GM12865 (cell line): ENCODE data around the gene POLL.

Experiments used
- DNase-seq: peaks from one replicate; pipeline ENCODE4 v3.0.0; 2010; ENCODE audit warnings: low read depth
- H3K4me3 ChIP-seq: 2 replicates; pipeline ENCODE4 v1.5.1; 2011; ENCODE audit warnings: mild to moderate bottlenecking, low read depth, low read length, control low read depth
- TF ChIP-seq, protein P1 (sequence below): IDR thresholded peaks from 2 replicates; pipeline ENCODE4 v1.5.1; 2011; ENCODE audit warnings: low read length, control low read depth, low read depth, inconsistent platforms; ENCODE audit not compliant: insufficient read depth; ENCODE audit errors: missing control alignments

POLL gene

DNA sequence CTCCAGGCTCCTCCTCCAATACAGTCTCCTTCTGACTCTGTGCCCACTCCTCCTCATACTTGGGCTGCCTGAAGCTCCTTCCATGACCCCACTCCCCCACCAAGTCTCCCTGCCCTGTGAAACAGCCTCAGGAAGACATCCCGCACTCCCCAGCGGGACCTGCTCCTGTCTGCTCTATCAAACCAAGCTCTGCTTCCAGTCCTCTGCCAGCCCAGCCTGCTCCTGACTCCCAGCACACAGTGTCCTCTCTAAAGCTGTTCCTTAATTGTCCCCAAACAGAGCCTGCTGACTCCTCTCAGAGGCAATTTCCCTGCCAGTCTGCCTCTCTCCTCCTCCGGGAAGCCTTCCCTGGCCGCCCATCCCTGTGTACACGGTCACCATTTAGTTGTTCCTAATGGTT, 9.9 kb downstream of the POLL start:
- DNase-seq, result no peak
- TF ChIP-seq, protein P1, sequence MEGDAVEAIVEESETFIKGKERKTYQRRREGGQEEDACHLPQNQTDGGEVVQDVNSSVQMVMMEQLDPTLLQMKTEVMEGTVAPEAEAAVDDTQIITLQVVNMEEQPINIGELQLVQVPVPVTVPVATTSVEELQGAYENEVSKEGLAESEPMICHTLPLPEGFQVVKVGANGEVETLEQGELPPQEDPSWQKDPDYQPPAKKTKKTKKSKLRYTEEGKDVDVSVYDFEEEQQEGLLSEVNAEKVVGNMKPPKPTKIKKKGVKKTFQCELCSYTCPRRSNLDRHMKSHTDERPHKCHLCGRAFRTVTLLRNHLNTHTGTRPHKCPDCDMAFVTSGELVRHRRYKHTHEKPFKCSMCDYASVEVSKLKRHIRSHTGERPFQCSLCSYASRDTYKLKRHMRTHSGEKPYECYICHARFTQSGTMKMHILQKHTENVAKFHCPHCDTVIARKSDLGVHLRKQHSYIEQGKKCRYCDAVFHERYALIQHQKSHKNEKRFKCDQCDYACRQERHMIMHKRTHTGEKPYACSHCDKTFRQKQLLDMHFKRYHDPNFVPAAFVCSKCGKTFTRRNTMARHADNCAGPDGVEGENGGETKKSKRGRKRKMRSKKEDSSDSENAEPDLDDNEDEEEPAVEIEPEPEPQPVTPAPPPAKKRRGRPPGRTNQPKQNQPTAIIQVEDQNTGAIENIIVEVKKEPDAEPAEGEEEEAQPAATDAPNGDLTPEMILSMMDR, result no peak
- H3K4me3 ChIP-seq, result no peak overlapping the region

DNA sequence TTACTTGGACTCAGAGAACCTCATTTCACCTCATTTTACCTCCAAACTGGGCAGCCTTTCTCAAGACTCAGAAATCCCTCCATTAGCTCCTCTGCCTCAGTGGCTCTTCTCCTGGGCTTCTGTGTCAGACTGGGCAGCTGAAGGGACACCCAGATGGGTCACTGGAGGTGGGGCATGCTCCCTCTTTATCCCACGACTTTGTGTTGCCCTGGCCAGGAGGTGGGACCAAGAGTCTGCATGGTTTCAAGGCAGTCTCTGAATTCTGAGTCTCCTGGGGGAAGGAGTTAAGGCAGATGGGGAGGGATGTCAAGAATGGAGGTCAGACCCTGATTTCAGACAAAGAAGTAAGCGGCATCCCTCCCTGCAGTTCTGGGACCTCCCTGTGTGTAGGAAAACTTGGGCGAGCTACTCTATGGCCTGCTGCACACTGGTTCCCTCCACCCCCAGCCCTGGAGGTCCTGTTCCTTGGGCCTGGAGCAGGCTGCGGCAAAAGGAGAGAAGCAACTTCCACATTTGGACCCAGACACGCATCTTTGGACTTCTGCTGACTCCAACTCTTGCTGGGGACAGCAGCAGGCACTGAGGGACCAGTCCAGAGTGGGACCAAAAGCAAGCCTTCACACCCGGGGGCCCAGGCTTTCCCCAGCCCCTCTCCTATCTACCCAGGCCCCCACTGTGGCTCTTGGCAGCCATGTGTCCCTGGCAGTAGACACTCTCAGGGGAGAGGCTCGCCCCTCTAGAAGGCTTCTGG, 10.8 kb downstream of the POLL start:
- TF ChIP-seq, protein P1, result no peak
- H3K4me3 ChIP-seq, result no peak overlapping the region
- no peak for DNase-seq

DNA sequence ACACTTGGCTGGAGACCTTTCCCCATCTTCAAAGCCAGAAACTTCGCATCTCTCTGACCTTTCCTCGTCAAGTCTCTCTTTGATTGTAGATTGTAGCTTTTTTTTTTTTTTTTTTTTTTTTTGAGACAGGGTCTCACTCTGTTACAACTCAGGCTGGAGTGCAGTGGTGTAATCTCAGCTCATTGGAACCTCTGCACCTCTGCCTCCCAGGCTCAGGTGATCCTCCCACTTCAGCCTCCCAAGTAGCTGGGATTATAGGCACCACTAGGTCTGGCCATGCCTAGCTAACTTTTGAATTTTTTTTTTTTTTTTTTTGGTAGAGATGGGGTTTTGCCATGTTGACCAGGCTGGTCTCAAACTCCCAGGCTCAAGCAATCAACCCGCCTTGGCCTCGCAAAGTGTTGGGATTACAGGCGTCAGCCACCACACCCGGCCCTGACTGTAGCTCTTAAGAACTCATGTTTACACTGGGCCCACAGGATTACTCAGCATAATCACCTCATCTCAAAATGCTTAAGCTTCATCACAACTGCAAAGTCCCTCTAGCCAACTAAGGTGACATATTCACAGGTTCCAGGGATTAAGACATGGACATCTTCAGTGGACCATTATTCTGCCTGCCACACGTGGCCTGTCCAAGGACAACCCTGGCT, 11.7 kb downstream of the POLL start:
- TF ChIP-seq, protein P1, result no peak
- no peak for DNase-seq
- H3K4me3 ChIP-seq, result no peak overlapping the region

DNA sequence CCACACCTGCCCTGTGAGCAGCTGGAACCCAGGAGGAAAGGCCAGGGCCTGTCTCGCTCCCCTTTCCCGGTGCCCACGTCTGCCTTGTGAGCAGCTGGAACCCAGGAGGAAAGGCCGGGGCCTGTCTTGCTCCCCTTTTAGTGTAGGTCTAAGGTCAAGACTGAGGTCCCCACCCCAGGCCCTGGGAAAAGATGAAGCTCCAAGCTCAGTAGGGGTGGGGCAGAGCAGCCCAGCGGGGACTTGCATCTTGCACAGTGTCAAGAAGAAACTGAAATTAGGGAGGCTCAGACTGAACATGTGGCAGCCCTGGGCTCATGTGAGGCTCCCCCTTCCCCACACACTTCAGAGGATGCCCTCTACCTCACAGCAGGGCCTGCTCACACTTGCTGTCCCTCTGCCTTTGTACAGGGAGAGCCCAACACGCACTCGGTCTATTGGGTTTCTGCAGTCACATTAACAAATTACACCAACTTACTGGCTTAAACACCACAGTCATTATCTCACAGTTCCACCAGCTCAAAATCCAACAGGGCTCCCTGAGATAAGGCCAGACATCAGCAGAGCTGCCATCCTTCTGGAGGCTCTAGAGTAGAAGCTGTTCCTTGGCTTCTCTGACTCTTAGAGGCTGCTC, 12.4 kb downstream of the POLL start:
- no peak overlapping the region for H3K4me3 ChIP-seq
- no peak for DNase-seq
- TF ChIP-seq, protein P1, result no peak

DNA sequence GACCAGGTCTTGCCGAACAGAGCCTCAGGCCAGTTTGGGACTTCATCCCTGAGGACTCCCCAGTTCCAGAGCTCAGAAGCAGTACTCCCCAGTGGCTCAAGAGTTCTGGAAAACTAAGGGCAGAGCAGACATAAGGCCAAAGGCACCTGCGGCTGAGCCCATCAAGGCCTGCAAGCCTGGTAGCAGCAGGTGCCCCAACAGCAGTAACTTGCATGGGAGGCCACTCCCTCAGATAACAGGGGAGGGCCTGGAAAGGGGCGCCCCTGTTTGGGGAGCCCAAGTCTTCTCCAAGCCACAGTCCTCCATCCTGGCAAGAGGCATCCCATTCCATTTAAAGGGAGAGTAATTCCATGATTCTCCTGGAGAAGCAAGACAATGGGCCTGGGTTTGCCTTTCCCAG, 13.0 kb downstream of the POLL start:
- H3K4me3 ChIP-seq, result no peak overlapping the region
- TF ChIP-seq, protein P1, result no peak
- DNase-seq, result no peak

DNA sequence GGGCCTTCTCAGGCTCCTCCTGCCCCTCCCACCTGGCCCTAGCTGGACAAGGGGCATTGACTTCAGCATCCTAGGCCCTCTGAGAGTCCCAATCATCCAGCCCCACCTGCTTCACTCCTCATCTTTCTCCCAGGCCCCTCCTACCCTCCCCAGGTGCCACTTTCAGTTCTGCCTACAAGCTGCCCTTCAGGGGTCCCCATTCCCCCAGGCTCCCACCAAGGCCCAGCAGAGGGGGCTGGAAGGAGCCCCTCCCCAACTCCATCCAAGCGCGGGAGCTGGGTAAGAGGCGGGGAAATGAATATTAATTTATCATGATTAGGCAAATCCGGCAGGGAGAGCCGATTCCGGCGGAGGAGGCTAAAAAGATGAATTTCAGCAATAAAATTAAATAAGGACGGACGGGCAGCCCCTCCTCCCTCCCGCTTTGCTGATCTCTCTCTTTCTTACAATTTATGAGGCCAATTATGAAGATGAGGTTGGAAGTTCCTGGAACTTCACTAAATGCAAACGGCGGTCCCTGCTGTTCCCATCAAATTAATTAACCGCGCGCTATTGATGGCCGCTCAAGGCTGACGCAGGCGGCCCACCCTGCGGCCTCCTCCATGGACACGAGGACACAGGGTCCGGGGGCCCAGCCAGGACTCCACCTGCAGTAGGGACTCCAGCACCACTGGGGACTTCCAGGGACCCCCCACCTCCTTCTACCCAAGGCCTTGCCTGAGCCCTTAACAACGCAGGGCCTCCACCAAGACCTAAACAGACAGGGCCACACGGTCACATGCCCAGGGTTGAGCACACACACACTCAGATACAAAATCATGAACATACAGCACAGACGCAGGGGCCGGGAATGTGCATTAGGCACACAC, 13.9 kb downstream of the POLL start:
- DNase-seq, result no peak
- TF ChIP-seq, protein P1, result no peak
- H3K4me3 ChIP-seq, result no peak overlapping the region
